Spleen (tissue), 11 donors: ENCODE measurements around the gene PAGE2. TPM values are rescaled to one million over a fixed set of nuclear protein-coding genes. Genes with fewer than 3 reads are reported as not detected.

ENCODE experiments used
- DNase-seq: peaks from one replicate; pipeline ENCODE4 v3.0.0-alpha.2; 2020
- H3K27ac ChIP-seq, 8 donors: fragments of 200-600 bp; sonication (generic) in 7 of 8; 1 replicate in 4 of 8; 2 replicates in 4 of 8; pipeline versions ENCODE4 v1.5.0 to v1.8.0; 2016 to 2021; ENCODE audit warnings: inconsistent platforms in 4 of 8, mild to moderate bottlenecking in 4 of 8, moderate library complexity in 1 of 8
- H3K27me3 ChIP-seq, 7 donors: fragments of 200-600 bp; sonication (generic) in 6 of 7; replicated peaks in 1 of 7; 1 replicate in 4 of 7; 2 replicates in 3 of 7; pipeline versions ENCODE4 v1.5.0 to v1.8.0; 2016 to 2021; ENCODE audit warnings: inconsistent platforms in 3 of 7, mild to moderate bottlenecking in 1 of 7
- H3K36me3 ChIP-seq, 6 donors: fragments of 200-600 bp; sonication (generic) in 5 of 6; 1 replicate in 4 of 6; 2 replicates in 2 of 6; pipeline versions ENCODE4 v1.5.0 to v1.8.0; 2016 to 2021; ENCODE audit warnings: inconsistent platforms in 2 of 6
- H3K4me1 ChIP-seq, 6 donors: fragments of 200-600 bp; sonication (generic) in 5 of 6; 1 replicate in 3 of 6; 2 replicates in 3 of 6; pipeline versions ENCODE4 v1.5.0 to v1.8.0; 2016 to 2021; ENCODE audit warnings: inconsistent platforms in 3 of 6
- H3K4me3 ChIP-seq, 8 donors: fragments of 200-600 bp; sonication (generic) in 7 of 8; 1 replicate in 4 of 8; 2 replicates in 4 of 8; pipeline versions ENCODE4 v1.5.0 to v1.8.0; 2016 to 2021; ENCODE audit warnings: inconsistent platforms in 4 of 8, mild to moderate bottlenecking in 4 of 8, moderate library complexity in 2 of 8
- H3K9me3 ChIP-seq, 8 donors: fragments of 200-600 bp; sonication (generic) in 7 of 8; 1 replicate in 4 of 8; 2 replicates in 4 of 8; pipeline versions ENCODE4 v1.5.0 to v1.8.0; 2016 to 2021; ENCODE audit warnings: inconsistent platforms in 4 of 8
- CTCF ChIP-seq, 11 experiments: fragments of 200-600 bp in 7 of 11; fragments of 450-650 bp in 4 of 11; sonication (generic) in 4 of 11; IDR thresholded peaks in 8 of 11; conservative IDR thresholded peaks in 3 of 11; 1 replicate in 7 of 11; 2 replicates in 4 of 11; pipeline versions ENCODE4 v1.4.0 to v1.8.0; 2016 to 2021; ENCODE audit warnings: antibody characterized with exemption in 11 of 11, inconsistent platforms in 4 of 11, mild to moderate bottlenecking in 1 of 11
- POLR2A ChIP-seq, 3 donors: fragments of 450-650 bp; IDR thresholded peaks; one replicate each; pipeline ENCODE4 v1.5.1; 2017; ENCODE audit warnings: antibody characterized with exemption in 3 of 3, mild to moderate bottlenecking in 1 of 3
- POLR2AphosphoS5 ChIP-seq, 3 donors: sonication (generic); formaldehyde crosslinking; IDR thresholded peaks; one replicate each; pipeline ENCODE4 v1.5.1; 2017; ENCODE audit warnings: antibody characterized with exemption in 3 of 3
- WGBS, 5 donors: extraction: QIAGEN DNeasy Blood & Tissue Kit in 3 of 5; methylation state at CpG; one replicate each; pipeline versions ENCODE4 v1.1.5 to v1.1.7; 2013 to 2018; 5-methylcytosine and 5-hydroxymethylcytosine counted together
- intact Hi-C: fragments of 100-400 bp; cut with DNase I; formaldehyde crosslinking; loops from one replicate; pipeline ENCODE4 v1.15.0; 2023; ENCODE audit warnings: low total_unique reads
- polyA plus RNA-seq, 3 donors: library from polyadenylated mRNA; stranded (reverse); fragments of 200-250 nt; gene quantifications; one replicate each; pipeline ENCODE4 v1.2.1, GENCODE V29; 2013
- total RNA-seq, 7 donors: library from RNA; depleted of rRNA in 3 of 7; stranded (reverse); fragments of >200 nt in 3 of 7; fragmentation: NEBNext Ultra II Directional in 4 of 7; extraction: Animal tissue kit (Norgen Biotek cat#: 25700) in 4 of 7; gene quantifications; one replicate each; pipeline versions ENCODE4 v1.1.0 to v1.2.1, GENCODE V29; 2016 to 2021
- donor health status: healthy with polysubstance abuse.
- donor health status: DM: no; HTN: no; CAD: no; lungs with moderate emphysema.
- donor health status: DM: no; HTN: no; CAD: no.
- donor health status: Bipolar disorder and iron deficiency.
- donor health status: healthy.
- donor health status: DM: no; HTN: no; CAD: no.
- donor health status: DM: yes; HTN: yes; CAD: no.

The PAGE2 gene
- total and polyA plus RNA-seq, 10 donors, result 0.15 to 0.39 (median 0.35) TPM; not detected in 7

- Histone ChIP-seq H3K36me3 (no peaks in the 10 kb centered on the region), H3K27ac (no peak overlapping the region), H3K9me3 (no peaks in the 10 kb centered on the region), H3K4me1 (no peaks in the 10 kb centered on the region), H3K27me3 (peaks cover 0 to 22% (median 0%) of the 10 kb centered on the region in 7 donors), H3K4me3 (no peak overlapping the region)
- intact Hi-C loops, result no loop called here
- 72 to 100% (median 81%) methylated on average over 2 to 3 of the region's 3 CpGs for WGBS, 5 donors
- DNase-seq, result no peak
- TF ChIP-seq POLR2AphosphoS5 (IDR thresholded peaks at IDR 0.05) (no peak), POLR2A (IDR thresholded peaks at IDR 0.05) (no peak), CTCF (IDR thresholded peaks at IDR 0.05 in 8 of 11, conservative IDR thresholded peaks at IDR 0.05 in 3 of 11) (no peak)
Measured at GRCh38 chrX:55118574-55118973, 29.8 kb downstream of the PAGE2 start.

- Histone ChIP-seq H3K9me3 (no peaks in the 10 kb centered on the region), H3K36me3 (no peaks in the 10 kb centered on the region), H3K4me1 (no peaks in the 10 kb centered on the region), H3K27me3 (peaks cover 0 to 24% (median 0%) of the 10 kb centered on the region in 7 donors), H3K27ac (no peak overlapping the region), H3K4me3 (no peak overlapping the region)
- intact Hi-C loops, result no loop called here
- TF ChIP-seq POLR2A (IDR thresholded peaks at IDR 0.05) (no peak), CTCF (IDR thresholded peaks at IDR 0.05 in 8 of 11, conservative IDR thresholded peaks at IDR 0.05 in 3 of 11) (no peak)
- DNase-seq, result no peak
Measured at GRCh38 chrX:55119271-55119670, 30.5 kb downstream of the PAGE2 start.

- no peak overlapping the region for H3K27ac ChIP-seq
- no peaks in the 10 kb centered on the region for H3K36me3 ChIP-seq
- no peaks in the 10 kb centered on the region for H3K9me3 ChIP-seq
- intact Hi-C loops, result no loop called here
- WGBS, 5 donors, result 26 to 78% (median 48%) methylated on average over 1 of the region's 1 CpG
- no peaks in the 10 kb centered on the region for H3K4me1 ChIP-seq
- no peak overlapping the region for H3K4me3 ChIP-seq
- H3K27me3 ChIP-seq, result peaks cover 0 to 24% (median 0%) of the 10 kb centered on the region in 7 donors
- no peak for TF ChIP-seq CTCF (IDR thresholded peaks at IDR 0.05 in 8 of 11, conservative IDR thresholded peaks at IDR 0.05 in 3 of 11)
- no peak for TF ChIP-seq POLR2A (IDR thresholded peaks at IDR 0.05)
- TF ChIP-seq POLR2AphosphoS5 (IDR thresholded peaks at IDR 0.05), result no peak
- no peak for DNase-seq
Measured at GRCh38 chrX:55119712-55120111, 30.9 kb downstream of the PAGE2 start.

- Histone ChIP-seq H3K27me3 (peaks cover 0 to 24% (median 0%) of the 10 kb centered on the region in 7 donors), H3K36me3 (no peaks in the 10 kb centered on the region), H3K4me1 (no peaks in the 10 kb centered on the region), H3K27ac (no peak overlapping the region), H3K4me3 (no peak overlapping the region), H3K9me3 (no peaks in the 10 kb centered on the region)
- DNase-seq, result no peak
- intact Hi-C loops, result no loop called here
- TF ChIP-seq POLR2AphosphoS5 (IDR thresholded peaks at IDR 0.05) (no peak), POLR2A (IDR thresholded peaks at IDR 0.05) (no peak), CTCF (IDR thresholded peaks at IDR 0.05 in 8 of 11, conservative IDR thresholded peaks at IDR 0.05 in 3 of 11) (no peak)
- WGBS, 5 donors, result 43 to 83% (median 68%) methylated on average over 2 of the region's 2 CpGs
Measured at GRCh38 chrX:55120761-55121358, 32.0 kb downstream of the PAGE2 start.
